ENCODE measurements around the gene UBE2QL1.

- TF ChIP-seq YY1 (IDR thresholded peaks at IDR 0.05; ENCODE audit: insufficient read depth, insufficient read length) (no peak), SUZ12 (IDR thresholded peaks at IDR 0.05; ENCODE audit: extremely low read depth, insufficient read depth, insufficient read length) (no peak)
Measured at GRCh38 chr5:6430418-6431028, 18.1 kb upstream of the UBE2QL1 start.

Measured in NT2/D1 (cell line).